AG09309 (cell line): ENCODE measurements around the gene ADAMTS17.

Experiments
- DNase-seq: peaks from one replicate; pipeline ENCODE4 v3.0.0-alpha.2; 2010; ENCODE audit warnings: low read depth
- H3K4me3 ChIP-seq: 2 replicates; pipeline ENCODE4 v1.5.1; 2011; ENCODE audit warnings: mild to moderate bottlenecking, low read depth, low read length, moderate library complexity; ENCODE audit not compliant: control insufficient read depth
- CTCF ChIP-seq: IDR thresholded peaks from 2 replicates; pipeline ENCODE4 v1.5.1; 2011; ENCODE audit warnings: mild to moderate bottlenecking, low read depth, low read length, inconsistent platforms; ENCODE audit not compliant: insufficient read depth, control insufficient read depth; ENCODE audit errors: missing control alignments

ADAMTS17 gene

GRCh38 chr15:100307241-100308212, 34.2 kb downstream of the ADAMTS17 start:
- H3K4me3 ChIP-seq: no peak overlapping the region
- no peak for DNase-seq
- TF ChIP-seq CTCF: no peak

- DNase-seq: no peak
- H3K4me3 ChIP-seq: no peak overlapping the region
- TF ChIP-seq CTCF: no peak
Measured at GRCh38 chr15:100306098-100306497, 35.7 kb downstream of the ADAMTS17 start.

- DNase-seq: no peak
- H3K4me3 ChIP-seq: no peak overlapping the region
- no peak for TF ChIP-seq CTCF
Measured at GRCh38 chr15:100301910-100302431, 39.8 kb downstream of the ADAMTS17 start.

DNA sequence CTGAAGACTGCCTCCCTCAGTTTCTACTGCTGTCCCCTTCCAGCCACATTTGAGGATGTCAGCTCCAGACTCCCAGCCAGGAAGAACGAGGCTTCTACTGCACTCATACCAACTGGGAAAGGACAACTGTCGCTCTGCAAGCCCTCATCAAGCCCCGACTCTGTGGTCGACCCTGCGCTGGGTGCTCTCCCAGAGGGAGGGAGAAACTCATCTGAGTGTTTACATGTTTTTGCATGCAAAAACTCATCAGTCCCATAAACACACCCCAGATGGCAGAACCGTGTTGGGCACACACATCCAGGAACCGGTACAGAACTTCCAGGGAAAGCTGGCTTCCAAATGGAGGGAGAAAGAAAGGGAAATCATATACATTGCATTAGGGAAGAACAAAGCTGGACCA, 43.5 kb downstream of the ADAMTS17 start:
- DNase-seq: no peak
- TF ChIP-seq CTCF: no peak
- H3K4me3 ChIP-seq: no peak overlapping the region

- no peak overlapping the region for H3K4me3 ChIP-seq
- no peak for TF ChIP-seq CTCF
- no peak for DNase-seq
Measured at GRCh38 chr15:100297812-100298211, 44.0 kb downstream of the ADAMTS17 start.

- no peak for TF ChIP-seq CTCF
- no peak overlapping the region for H3K4me3 ChIP-seq
- DNase-seq: no peak
Measured at GRCh38 chr15:100295939-100296565, 45.7 kb downstream of the ADAMTS17 start.
